ENCODE results near the gene BBIP1.

BBIP1 gene

GRCh38 chr10:110861930-110862649, 56.9 kb downstream of the BBIP1 start:
- no peak for DNase-seq

GRCh38 chr10:110861476-110861875, 57.5 kb downstream of the BBIP1 start:
- DNase-seq, result no peak

GRCh38 chr10:110860576-110861241, 58.3 kb downstream of the BBIP1 start:
- DNase-seq, result no peak

- no peak for DNase-seq
Observed at GRCh38 chr10:110859973-110860376, 59.0 kb downstream of the BBIP1 start.

GRCh38 chr10:110859206-110859972, 59.6 kb downstream of the BBIP1 start:
- no peak for DNase-seq

GRCh38 chr10:110858297-110858934, 60.6 kb downstream of the BBIP1 start:
- no peak for DNase-seq

GRCh38 chr10:110857265-110858171, 61.5 kb downstream of the BBIP1 start:
- DNase-seq, result peak; percentile 33 to 57

- no peak for DNase-seq
Observed at GRCh38 chr10:110853921-110854605, 64.9 kb downstream of the BBIP1 start.

- DNase-seq, result no peak
Observed at GRCh38 chr10:110852947-110853346, 66.0 kb downstream of the BBIP1 start.

- DNase-seq, result no peak
Observed at GRCh38 chr10:110852255-110852896, 66.6 kb downstream of the BBIP1 start.

GRCh38 chr10:110851020-110851612, 67.9 kb downstream of the BBIP1 start:
- DNase-seq, result no peak

GRCh38 chr10:110850099-110850498, 68.9 kb downstream of the BBIP1 start:
- no peak for DNase-seq
